Suprapubic skin (tissue), 3 donors: Measurements from ENCODE around the gene MAML2.

Experiments
- CTCF ChIP-seq, 2 donors: fragments of 200-600 bp in 1 of 2; fragments of 450-650 bp in 1 of 2; sonication (generic) in 1 of 2; IDR thresholded peaks; one replicate each; pipeline ENCODE4 v1.5.1; 2016 to 2019; ENCODE audit warnings: antibody characterized with exemption in 2 of 2, mild to moderate bottlenecking in 1 of 2, moderate library complexity in 1 of 2
- EP300 ChIP-seq: sonication (generic); formaldehyde crosslinking; IDR thresholded peaks from one replicate; pipeline ENCODE4 v1.6.1; 2017; ENCODE audit warnings: antibody characterized with exemption
- POLR2A ChIP-seq, 2 donors: fragments of 450-650 bp; IDR thresholded peaks; one replicate each; pipeline ENCODE4 v1.6.1; 2017; ENCODE audit warnings: antibody characterized with exemption in 2 of 2, mild to moderate bottlenecking in 2 of 2, moderate library complexity in 2 of 2

GRCh38 chr11:95991545-95991944, 351.4 kb downstream of the MAML2 start:
- TF ChIP-seq CTCF (IDR thresholded peaks at IDR 0.05) (no peak), POLR2A (IDR thresholded peaks at IDR 0.05) (no peak), EP300 (no peak)
